H1 (cell line): Measurements from ENCODE around the gene TLR1.

Experiments
- CBX5 ChIP-seq: fragments of 300-800, 300-1000 bp; sonication (generic); IDR thresholded peaks from 2 replicates; pipeline ENCODE4 v1.7.1; 2016; ENCODE audit warnings: antibody characterized with exemption, low read length, low read depth
- CEBPB ChIP-seq: IDR thresholded peaks from 2 replicates; pipeline ENCODE4 v1.6.1; 2012; ENCODE audit warnings: low read depth, low read length
- CHD2 ChIP-seq: IDR thresholded peaks from 2 replicates; pipeline ENCODE4 v1.6.1; 2012; ENCODE audit warnings: low read length, improper control_type of control experiment
- EP300 ChIP-seq, 2 experiments: IDR thresholded peaks; 1 replicate in 1 of 2; 2 replicates in 1 of 2; pipeline ENCODE4 v1.6.1; 2011 to 2012; ENCODE audit warnings: low read depth in 2 of 2, low read length in 2 of 2, mild to moderate bottlenecking in 2 of 2, borderline replicate concordance in 1 of 2, inconsistent platforms in 1 of 2, moderate library complexity in 1 of 2
- GABPA ChIP-seq: IDR thresholded peaks from 2 replicates; pipeline ENCODE4 v1.6.1; 2011; ENCODE audit warnings: mild to moderate bottlenecking, low read length, moderate library complexity, borderline replicate concordance; ENCODE audit not compliant: insufficient read depth
- POLR2A ChIP-seq, 2 experiments: IDR thresholded peaks; 1 replicate in 1 of 2; 2 replicates in 1 of 2; pipeline ENCODE4 v1.6.1; 2011; ENCODE audit warnings: low read depth in 2 of 2, low read length in 2 of 2, mild to moderate bottlenecking in 2 of 2; ENCODE audit errors: control extremely low read depth in 1 of 2
- POLR2AphosphoS5 ChIP-seq: IDR thresholded peaks from 2 replicates; pipeline ENCODE4 v1.6.1; 2011; ENCODE audit warnings: low read depth, low read length
- RXRA ChIP-seq: IDR thresholded peaks from 2 replicates; pipeline ENCODE4 v1.6.1; 2011; ENCODE audit warnings: low read depth, mild to moderate bottlenecking, low read length, moderate library complexity; ENCODE audit not compliant: insufficient read depth
- SP1 ChIP-seq: IDR thresholded peaks from 2 replicates; pipeline ENCODE4 v1.6.1; 2011; ENCODE audit warnings: low read depth, low read length
- SP4 ChIP-seq: IDR thresholded peaks from 2 replicates; pipeline ENCODE4 v1.6.1; 2012; ENCODE audit warnings: low read length, inconsistent platforms
- TAF1 ChIP-seq: IDR thresholded peaks from 2 replicates; pipeline ENCODE4 v1.6.1; 2011; ENCODE audit warnings: mild to moderate bottlenecking, low read depth, low read length
- ZNF274 ChIP-seq: IDR thresholded peaks from 2 replicates; pipeline ENCODE4 v1.7.0; 2012; ENCODE audit warnings: low read length, borderline replicate concordance; ENCODE audit errors: extremely low read depth
- TF ChIP-seq, protein P1 (sequence below), 3 experiments: IDR thresholded peaks; 1 replicate in 2 of 3; 2 replicates in 1 of 3; pipeline versions ENCODE4 v1.5.1 to v1.6.1; 2011; ENCODE audit warnings: low read length in 3 of 3, mild to moderate bottlenecking in 3 of 3, inconsistent platforms in 2 of 3, low read depth in 1 of 3, moderate library complexity in 1 of 3; ENCODE audit not compliant: insufficient read depth in 1 of 3; ENCODE audit errors: control extremely low read depth in 1 of 3

GRCh38 chr4:38783109-38783460 is 21.5 kb downstream of the TLR1 start:
- TF ChIP-seq POLR2A (IDR thresholded peaks at IDR 0.05; ENCODE audit: control extremely low read depth in 1 of 2, low read depth in 2 of 2, low read length in 2 of 2) (no peak), CEBPB (no peak), EP300 (IDR thresholded peaks at IDR 0.05; ENCODE audit: borderline replicate concordance in 1 of 2, low read depth in 2 of 2, low read length in 2 of 2) (no peak), SP4 (no peak), TAF1 (no peak), CBX5 (no peak), ZNF274 (no peak), CHD2 (no peak), POLR2AphosphoS5 (no peak), RXRA (no peak), GABPA (no peak), SP1 (no peak)
- TF ChIP-seq, protein P1, sequence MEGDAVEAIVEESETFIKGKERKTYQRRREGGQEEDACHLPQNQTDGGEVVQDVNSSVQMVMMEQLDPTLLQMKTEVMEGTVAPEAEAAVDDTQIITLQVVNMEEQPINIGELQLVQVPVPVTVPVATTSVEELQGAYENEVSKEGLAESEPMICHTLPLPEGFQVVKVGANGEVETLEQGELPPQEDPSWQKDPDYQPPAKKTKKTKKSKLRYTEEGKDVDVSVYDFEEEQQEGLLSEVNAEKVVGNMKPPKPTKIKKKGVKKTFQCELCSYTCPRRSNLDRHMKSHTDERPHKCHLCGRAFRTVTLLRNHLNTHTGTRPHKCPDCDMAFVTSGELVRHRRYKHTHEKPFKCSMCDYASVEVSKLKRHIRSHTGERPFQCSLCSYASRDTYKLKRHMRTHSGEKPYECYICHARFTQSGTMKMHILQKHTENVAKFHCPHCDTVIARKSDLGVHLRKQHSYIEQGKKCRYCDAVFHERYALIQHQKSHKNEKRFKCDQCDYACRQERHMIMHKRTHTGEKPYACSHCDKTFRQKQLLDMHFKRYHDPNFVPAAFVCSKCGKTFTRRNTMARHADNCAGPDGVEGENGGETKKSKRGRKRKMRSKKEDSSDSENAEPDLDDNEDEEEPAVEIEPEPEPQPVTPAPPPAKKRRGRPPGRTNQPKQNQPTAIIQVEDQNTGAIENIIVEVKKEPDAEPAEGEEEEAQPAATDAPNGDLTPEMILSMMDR (IDR thresholded peaks at IDR 0.05; ENCODE audit: control extremely low read depth in 1 of 3, insufficient read depth in 1 of 3, low read depth in 1 of 3, low read length in 3 of 3) = no peak
